Smooth muscle cell (in vitro differentiated cells): Measurements from ENCODE around the gene FABP1. TPM values are rescaled to one million over a fixed set of nuclear protein-coding genes. Genes with fewer than 3 reads are reported as not detected.

Source experiments
- DNase-seq: peaks from one replicate; lab custom pipeline; 2025; ENCODE audit not compliant: unreplicated experiment; lab: John Stamatoyannopoulos, UW
- H2AFZ ChIP-seq: fragments of 200-600 bp; sonication (generic); 2 replicates; pipeline ENCODE4 v1.6.0; 2016; ENCODE audit warnings: antibody characterized with exemption, low read depth, mild to moderate bottlenecking
- H3F3A ChIP-seq: fragments of 200-600 bp; sonication (generic); 2 replicates; pipeline ENCODE4 v1.6.0; 2017; ENCODE audit warnings: antibody characterized with exemption, low read depth
- H3K27ac ChIP-seq: fragments of 200-600 bp; sonication (generic); 2 replicates; pipeline ENCODE4 v1.5.1; 2016; ENCODE audit warnings: low read depth, mild to moderate bottlenecking
- H3K27me3 ChIP-seq: fragments of 200-600 bp; sonication (generic); 2 replicates; pipeline ENCODE4 v1.6.1; 2016; ENCODE audit warnings: low read depth, mild to moderate bottlenecking
- H3K36me3 ChIP-seq: fragments of 200-600 bp; sonication (generic); 2 replicates; pipeline ENCODE4 v1.5.1; 2016; ENCODE audit warnings: low read depth
- H3K4me1 ChIP-seq: fragments of 200-600 bp; sonication (generic); 2 replicates; pipeline ENCODE4 v1.5.1; 2016; ENCODE audit warnings: low read depth
- H3K4me2 ChIP-seq: fragments of 200-600 bp; sonication (generic); 2 replicates; pipeline ENCODE4 v1.6.0; 2016; ENCODE audit warnings: mild to moderate bottlenecking
- H3K4me3 ChIP-seq: fragments of 200-600 bp; sonication (generic); 2 replicates; pipeline ENCODE4 v1.5.1; 2016; ENCODE audit warnings: mild to moderate bottlenecking
- H3K79me2 ChIP-seq: fragments of 200-600 bp; sonication (generic); 2 replicates; pipeline ENCODE4 v1.6.0; 2016; ENCODE audit warnings: low read depth, mild to moderate bottlenecking
- H3K9ac ChIP-seq: fragments of 200-600 bp; sonication (generic); 2 replicates; pipeline ENCODE4 v1.6.0; 2016; ENCODE audit warnings: low read depth
- H3K9me3 ChIP-seq: fragments of 200-600 bp; sonication (generic); replicated peaks from 2 replicates; pipeline ENCODE4 v1.5.1; 2016; ENCODE audit warnings: low read depth
- H4K20me1 ChIP-seq: fragments of 200-600 bp; sonication (generic); 2 replicates; pipeline ENCODE4 v1.6.0; 2016; ENCODE audit warnings: low read depth
- WGBS: methylation state at CpG from one replicate; pipeline ENCODE4 v1.1.7; 2016; ENCODE audit warnings: low lambda C conversion rate; 5-methylcytosine and 5-hydroxymethylcytosine counted together
- polyA plus RNA-seq: library from polyadenylated mRNA; unstranded; fragments of >200 nt; fragmentation: Nextera tagmentation; extraction: Ambion mirVana; gene quantifications from 2 replicates; pipeline ENCODE4 v1.2.1, GENCODE V29; 2016
- total RNA-seq: library from RNA; depleted of rRNA; stranded (reverse); fragments of >200 nt; gene quantifications from 2 replicates; pipeline ENCODE4 v1.2.3, GENCODE V29; 2014
- TF ChIP-seq, protein P1 (sequence below): fragments of 200-600 bp; sonication (generic); IDR thresholded peaks from 2 replicates; pipeline ENCODE4 v1.5.1; 2017; ENCODE audit warnings: borderline replicate concordance, mild to moderate bottlenecking, antibody characterized with exemption; ENCODE audit not compliant: insufficient read depth, poor library complexity, severe bottlenecking

FABP1 gene
- total and polyA plus RNA-seq, 2 experiments from 2014 or later: 0.42 TPM; not detected in 1

- Histone ChIP-seq H3K4me1 (no peaks in the 10 kb centered on the region), H3K27me3 (peaks cover 31% of the 10 kb centered on the region), H3F3A (no peaks in the 10 kb centered on the region), H3K4me3 (no peak overlapping the region), H3K9me3 (no peaks in the 10 kb centered on the region), H2AFZ (no peak overlapping the region), H3K27ac (no peak overlapping the region), H3K79me2 (no peaks in the 10 kb centered on the region), H3K4me2 (no peak overlapping the region), H3K9ac (no peak overlapping the region), H3K36me3 (no peaks in the 10 kb centered on the region), H4K20me1 (no peaks in the 10 kb centered on the region)
- no peak for DNase-seq
- TF ChIP-seq, protein P1, sequence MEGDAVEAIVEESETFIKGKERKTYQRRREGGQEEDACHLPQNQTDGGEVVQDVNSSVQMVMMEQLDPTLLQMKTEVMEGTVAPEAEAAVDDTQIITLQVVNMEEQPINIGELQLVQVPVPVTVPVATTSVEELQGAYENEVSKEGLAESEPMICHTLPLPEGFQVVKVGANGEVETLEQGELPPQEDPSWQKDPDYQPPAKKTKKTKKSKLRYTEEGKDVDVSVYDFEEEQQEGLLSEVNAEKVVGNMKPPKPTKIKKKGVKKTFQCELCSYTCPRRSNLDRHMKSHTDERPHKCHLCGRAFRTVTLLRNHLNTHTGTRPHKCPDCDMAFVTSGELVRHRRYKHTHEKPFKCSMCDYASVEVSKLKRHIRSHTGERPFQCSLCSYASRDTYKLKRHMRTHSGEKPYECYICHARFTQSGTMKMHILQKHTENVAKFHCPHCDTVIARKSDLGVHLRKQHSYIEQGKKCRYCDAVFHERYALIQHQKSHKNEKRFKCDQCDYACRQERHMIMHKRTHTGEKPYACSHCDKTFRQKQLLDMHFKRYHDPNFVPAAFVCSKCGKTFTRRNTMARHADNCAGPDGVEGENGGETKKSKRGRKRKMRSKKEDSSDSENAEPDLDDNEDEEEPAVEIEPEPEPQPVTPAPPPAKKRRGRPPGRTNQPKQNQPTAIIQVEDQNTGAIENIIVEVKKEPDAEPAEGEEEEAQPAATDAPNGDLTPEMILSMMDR: no peak
- 80% methylated on average over 4 of the region's 4 CpGs for WGBS
Measured at GRCh38 chr2:88121678-88122077, 6.2 kb downstream of the FABP1 start.

DNA sequence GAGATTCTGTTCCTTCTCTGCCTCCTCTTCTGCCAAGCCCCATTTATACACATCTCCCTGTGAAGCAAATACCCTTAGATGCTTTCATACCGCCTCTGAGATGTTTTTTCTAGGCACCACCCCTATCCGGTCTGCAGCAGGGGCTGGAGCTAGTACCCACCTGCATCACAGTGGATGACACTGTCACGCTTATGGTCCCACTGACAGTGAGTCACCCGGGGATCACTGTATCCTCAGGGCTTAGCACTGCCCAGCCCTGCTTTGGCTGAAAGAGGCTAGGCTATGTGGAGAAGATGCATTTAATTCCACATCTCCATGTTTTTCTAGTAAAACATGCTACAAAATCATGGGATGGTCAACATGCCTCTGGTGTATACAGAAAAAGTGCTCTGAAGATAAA, 9.9 kb downstream of the FABP1 start:
- Histone ChIP-seq H3K9ac (no peak overlapping the region), H4K20me1 (no peaks in the 10 kb centered on the region), H3K4me1 (no peaks in the 10 kb centered on the region), H3K27me3 (peaks cover 7% of the 10 kb centered on the region), H3K27ac (no peak overlapping the region), H3K4me3 (no peak overlapping the region), H3K79me2 (no peaks in the 10 kb centered on the region), H3F3A (no peaks in the 10 kb centered on the region), H3K9me3 (no peaks in the 10 kb centered on the region), H2AFZ (no peak overlapping the region), H3K36me3 (no peaks in the 10 kb centered on the region), H3K4me2 (no peak overlapping the region)
- DNase-seq: no peak
- WGBS: 68% methylated on average over 4 of the region's 4 CpGs
- TF ChIP-seq, protein P1: no peak

GRCh38 chr2:88116669-88117432, 11.0 kb downstream of the FABP1 start:
- Histone ChIP-seq H3K4me2 (no peak overlapping the region), H4K20me1 (no peaks in the 10 kb centered on the region), H3K9me3 (no peaks in the 10 kb centered on the region), H3K4me3 (no peak overlapping the region), H3K4me1 (no peaks in the 10 kb centered on the region), H3K79me2 (no peaks in the 10 kb centered on the region), H2AFZ (no peak overlapping the region), H3K27me3 (no peaks in the 10 kb centered on the region), H3K36me3 (no peaks in the 10 kb centered on the region), H3K27ac (no peak overlapping the region), H3K9ac (no peak overlapping the region), H3F3A (no peaks in the 10 kb centered on the region)
- 88% methylated on average over 18 of the region's 18 CpGs for WGBS
- DNase-seq: no peak
- TF ChIP-seq, protein P1: no peak
